RWPE1 (cell line): Measurements from ENCODE around the gene WDR91.

ENCODE experiments used
- CTCF ChIA-PET: fragments of 350-600 bp; sonication (Branson Sonifier 250); formaldehyde crosslinking; extraction: SDS; loops from one replicate; lab custom pipeline; 2021; lab: Yijun Ruan, JAX
- POLR2A ChIA-PET: fragments of 400-600 bp; formaldehyde crosslinking; extraction: SDS; loops from one replicate; lab custom pipeline; 2020; ENCODE audit warnings: antibody characterized with exemption; ENCODE audit not compliant: low non-redundant PET; lab: Yijun Ruan, JAX
- DNase-seq: peaks from one replicate; pipeline ENCODE4 v3.0.0; 2012; ENCODE audit warnings: low spot score
- H3K27ac ChIP-seq: fragments of 450-650 bp; 2 replicates; pipeline ENCODE4 v1.5.1; 2017
- TF ChIP-seq, protein P1 (sequence below): fragments of 450-650 bp; conservative IDR thresholded peaks from 2 replicates; pipeline ENCODE4 v1.5.1; 2017; ENCODE audit warnings: low read depth, mild to moderate bottlenecking

Gene WDR91

GRCh38 chr7:135147341-135147898 is 63.9 kb downstream of the WDR91 start:
- H3K27ac ChIP-seq = no peak overlapping the region
- ChIA-PET POLR2A (no interaction called here), CTCF (interaction anchor here (0.5 kb wide), 1 partner anchor 51 kb away, joined by 3 read pairs; no protein-coding TSS in a partner anchor)
- DNase-seq = no peak
- TF ChIP-seq, protein P1, sequence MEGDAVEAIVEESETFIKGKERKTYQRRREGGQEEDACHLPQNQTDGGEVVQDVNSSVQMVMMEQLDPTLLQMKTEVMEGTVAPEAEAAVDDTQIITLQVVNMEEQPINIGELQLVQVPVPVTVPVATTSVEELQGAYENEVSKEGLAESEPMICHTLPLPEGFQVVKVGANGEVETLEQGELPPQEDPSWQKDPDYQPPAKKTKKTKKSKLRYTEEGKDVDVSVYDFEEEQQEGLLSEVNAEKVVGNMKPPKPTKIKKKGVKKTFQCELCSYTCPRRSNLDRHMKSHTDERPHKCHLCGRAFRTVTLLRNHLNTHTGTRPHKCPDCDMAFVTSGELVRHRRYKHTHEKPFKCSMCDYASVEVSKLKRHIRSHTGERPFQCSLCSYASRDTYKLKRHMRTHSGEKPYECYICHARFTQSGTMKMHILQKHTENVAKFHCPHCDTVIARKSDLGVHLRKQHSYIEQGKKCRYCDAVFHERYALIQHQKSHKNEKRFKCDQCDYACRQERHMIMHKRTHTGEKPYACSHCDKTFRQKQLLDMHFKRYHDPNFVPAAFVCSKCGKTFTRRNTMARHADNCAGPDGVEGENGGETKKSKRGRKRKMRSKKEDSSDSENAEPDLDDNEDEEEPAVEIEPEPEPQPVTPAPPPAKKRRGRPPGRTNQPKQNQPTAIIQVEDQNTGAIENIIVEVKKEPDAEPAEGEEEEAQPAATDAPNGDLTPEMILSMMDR = no peak

DNA sequence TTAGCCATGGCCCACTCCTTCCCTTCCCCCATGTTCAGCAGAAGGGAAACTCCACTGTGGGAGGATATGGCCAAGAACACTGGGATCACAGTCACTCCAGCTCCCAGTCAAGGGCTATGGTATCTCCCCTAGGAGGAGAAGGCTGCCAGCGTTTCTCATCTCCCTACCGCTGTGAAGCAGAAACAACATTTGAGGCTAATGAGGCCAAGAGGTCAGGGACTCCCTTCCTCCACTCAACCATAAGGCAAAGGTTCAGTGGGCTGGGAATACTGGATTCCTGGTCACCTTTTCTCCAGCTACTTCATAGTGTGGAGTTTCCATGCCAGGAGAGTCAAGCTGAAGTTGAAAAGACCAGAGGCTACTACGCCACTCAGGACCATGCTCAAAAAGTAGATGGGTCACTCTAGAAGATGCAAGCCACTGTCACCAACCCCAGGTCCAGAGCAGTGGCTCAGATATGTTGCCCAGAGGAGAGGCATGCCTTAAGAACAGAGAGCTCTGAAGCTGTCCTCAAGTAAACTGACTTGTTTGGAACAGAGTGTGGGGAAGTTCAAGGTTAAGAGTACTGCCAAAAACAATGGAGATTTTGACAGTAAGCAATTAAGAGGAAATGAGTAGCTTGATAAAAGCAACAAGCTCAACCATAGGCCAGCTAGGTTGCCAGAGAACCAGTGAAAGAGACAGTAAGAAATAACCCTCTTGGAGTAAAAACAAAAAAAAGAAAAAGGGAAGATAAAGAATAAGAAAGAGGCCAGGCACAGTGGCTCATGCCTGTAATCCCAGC is 67.2 kb downstream of the WDR91 start:
- POLR2A ChIA-PET = no interaction called here
- no peak for DNase-seq
- CTCF ChIA-PET = interaction anchor here (0.6 kb wide), 1 partner anchor 433 kb away, joined by 6 read pairs; no protein-coding TSS in a partner anchor

More for the DNA sequence above, 67.2 kb downstream of the WDR91 start:
- no peak overlapping the region for H3K27ac ChIP-seq
- TF ChIP-seq, protein P1 = no peak
